Inferior parietal cortex (tissue), 1 donor: ENCODE results near the gene SIRPG.

Experiments used
- DNase-seq: peaks from one replicate; pipeline ENCODE4 v3.0.0-alpha.2; 2016; ENCODE audit errors: extremely low spot score

Gene SIRPG

GRCh38 chr20:1595333-1595732, 62.2 kb downstream of the SIRPG start:
- no peak for DNase-seq

DNA sequence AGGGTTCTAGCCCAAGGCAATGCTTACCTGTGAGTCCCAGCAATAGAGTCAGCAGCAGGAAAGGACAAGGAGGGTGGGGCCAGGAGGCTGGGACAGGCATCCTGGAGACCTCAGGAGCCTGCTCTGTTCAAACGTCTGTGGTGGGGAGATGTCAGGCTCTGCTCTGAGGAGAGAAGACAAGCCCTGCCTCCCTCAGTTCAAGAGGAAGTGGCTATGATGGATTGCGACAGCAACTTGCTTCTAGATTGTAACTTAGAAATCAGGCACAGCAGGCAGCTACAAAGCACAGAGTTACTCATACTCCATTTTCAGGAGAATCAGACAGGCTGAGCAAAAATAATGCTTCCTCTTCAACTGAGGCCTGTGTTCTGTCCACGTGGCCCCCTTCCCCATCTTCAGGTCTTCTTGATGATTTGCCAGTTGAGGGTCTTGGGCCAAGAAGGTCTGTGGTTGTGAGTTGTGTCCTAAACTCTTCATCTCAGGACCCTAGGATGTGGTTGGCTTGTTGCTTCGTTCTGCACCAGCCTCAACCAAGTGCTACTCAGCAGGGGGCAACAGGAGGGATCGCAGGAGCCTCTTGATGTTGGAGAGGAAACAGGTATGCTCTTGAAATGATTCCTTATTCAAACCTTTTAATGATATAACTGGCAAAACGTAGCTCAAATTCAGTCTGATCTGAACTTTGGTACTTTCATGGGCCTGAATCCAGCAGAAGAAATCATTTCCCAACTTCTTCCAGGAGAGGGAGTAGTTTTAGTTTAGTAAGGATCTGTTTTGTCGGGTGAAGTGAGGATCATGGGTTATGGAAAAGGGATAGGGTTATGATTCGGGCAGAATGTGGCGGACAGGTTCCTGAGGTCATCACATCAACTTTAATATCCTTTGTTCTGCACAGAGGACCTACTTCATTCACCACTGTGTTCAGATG, 68.8 kb downstream of the SIRPG start:
- DNase-seq: no peak

GRCh38 chr20:1587781-1588532, 69.6 kb downstream of the SIRPG start:
- DNase-seq: no peak

DNA sequence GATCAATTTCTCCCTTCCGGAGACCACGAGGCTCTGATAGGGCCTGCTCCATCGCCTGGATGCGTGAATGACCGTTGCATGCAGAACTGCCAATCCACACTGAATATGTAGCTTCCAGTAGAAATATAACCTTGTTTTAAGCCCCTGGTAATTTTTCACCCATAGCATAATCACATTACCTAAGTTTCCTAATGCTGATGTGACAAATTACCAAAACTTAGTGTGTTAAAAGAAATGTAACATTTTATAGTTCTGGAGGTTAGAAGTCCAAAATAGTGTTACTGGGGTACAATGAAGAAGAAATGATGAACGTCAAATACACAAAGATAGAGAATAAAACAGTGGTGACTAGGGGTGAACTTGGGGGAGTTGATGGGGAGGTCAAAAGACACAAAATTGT, 78.1 kb downstream of the SIRPG start:
- no peak for DNase-seq
